Sigmoid colon (tissue), 4 donors: Measurements from ENCODE around the gene MLLT6.

Experiments used
- POLR2A ChIP-seq, 2 donors: fragments of 450-650 bp; IDR thresholded peaks; one replicate each; pipeline ENCODE4 v1.6.1; 2016; ENCODE audit warnings: antibody characterized with exemption in 2 of 2, mild to moderate bottlenecking in 2 of 2, moderate library complexity in 2 of 2
- POLR2AphosphoS5 ChIP-seq, 4 donors: sonication (generic); formaldehyde crosslinking; IDR thresholded peaks; one replicate each; pipeline ENCODE4 v1.6.1; 2017; ENCODE audit warnings: antibody characterized with exemption in 4 of 4
- TF ChIP-seq, protein P1 (sequence below), 4 experiments: fragments of 450-650 bp in 3 of 4; fragments of 200-600 bp in 1 of 4; IDR thresholded peaks; one replicate each; pipeline ENCODE4 v1.5.1; 2016 to 2019; ENCODE audit warnings: antibody characterized with exemption in 4 of 4, mild to moderate bottlenecking in 3 of 4, moderate library complexity in 2 of 4

- TF ChIP-seq POLR2A (IDR thresholded peaks at IDR 0.05) (no peak), POLR2AphosphoS5 (IDR thresholded peaks at IDR 0.05) (no peak)
- TF ChIP-seq, protein P1, sequence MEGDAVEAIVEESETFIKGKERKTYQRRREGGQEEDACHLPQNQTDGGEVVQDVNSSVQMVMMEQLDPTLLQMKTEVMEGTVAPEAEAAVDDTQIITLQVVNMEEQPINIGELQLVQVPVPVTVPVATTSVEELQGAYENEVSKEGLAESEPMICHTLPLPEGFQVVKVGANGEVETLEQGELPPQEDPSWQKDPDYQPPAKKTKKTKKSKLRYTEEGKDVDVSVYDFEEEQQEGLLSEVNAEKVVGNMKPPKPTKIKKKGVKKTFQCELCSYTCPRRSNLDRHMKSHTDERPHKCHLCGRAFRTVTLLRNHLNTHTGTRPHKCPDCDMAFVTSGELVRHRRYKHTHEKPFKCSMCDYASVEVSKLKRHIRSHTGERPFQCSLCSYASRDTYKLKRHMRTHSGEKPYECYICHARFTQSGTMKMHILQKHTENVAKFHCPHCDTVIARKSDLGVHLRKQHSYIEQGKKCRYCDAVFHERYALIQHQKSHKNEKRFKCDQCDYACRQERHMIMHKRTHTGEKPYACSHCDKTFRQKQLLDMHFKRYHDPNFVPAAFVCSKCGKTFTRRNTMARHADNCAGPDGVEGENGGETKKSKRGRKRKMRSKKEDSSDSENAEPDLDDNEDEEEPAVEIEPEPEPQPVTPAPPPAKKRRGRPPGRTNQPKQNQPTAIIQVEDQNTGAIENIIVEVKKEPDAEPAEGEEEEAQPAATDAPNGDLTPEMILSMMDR (IDR thresholded peaks at IDR 0.05) = no peak
These were observed 5.9 kb downstream of the MLLT6 start for GRCh38 chr17:38710985-38711384.
